Measurements from ENCODE around the gene ENKD1.

The ENKD1 gene

GRCh38 chr16:67674851-67675578, 8.5 kb upstream of the ENKD1 start:
- no peak for DNase-seq
- peaks cover 8 to 27% of the 10 kb centered on the region in 2 donors for H3K36me3 Mint-ChIP-seq
- ATAC-seq (replicated peaks): no peak
- no peaks in the 10 kb centered on the region for H3K27me3 Mint-ChIP-seq
- H3K27ac Mint-ChIP-seq: peak overlapping the region; percentile 33
- H3K9me3 Mint-ChIP-seq: no peaks in the 10 kb centered on the region
- H3K4me3 Mint-ChIP-seq: no peak overlapping the region
- peaks cover 20 to 34% of the 10 kb centered on the region in 2 donors for H3K4me1 Mint-ChIP-seq

DNA sequence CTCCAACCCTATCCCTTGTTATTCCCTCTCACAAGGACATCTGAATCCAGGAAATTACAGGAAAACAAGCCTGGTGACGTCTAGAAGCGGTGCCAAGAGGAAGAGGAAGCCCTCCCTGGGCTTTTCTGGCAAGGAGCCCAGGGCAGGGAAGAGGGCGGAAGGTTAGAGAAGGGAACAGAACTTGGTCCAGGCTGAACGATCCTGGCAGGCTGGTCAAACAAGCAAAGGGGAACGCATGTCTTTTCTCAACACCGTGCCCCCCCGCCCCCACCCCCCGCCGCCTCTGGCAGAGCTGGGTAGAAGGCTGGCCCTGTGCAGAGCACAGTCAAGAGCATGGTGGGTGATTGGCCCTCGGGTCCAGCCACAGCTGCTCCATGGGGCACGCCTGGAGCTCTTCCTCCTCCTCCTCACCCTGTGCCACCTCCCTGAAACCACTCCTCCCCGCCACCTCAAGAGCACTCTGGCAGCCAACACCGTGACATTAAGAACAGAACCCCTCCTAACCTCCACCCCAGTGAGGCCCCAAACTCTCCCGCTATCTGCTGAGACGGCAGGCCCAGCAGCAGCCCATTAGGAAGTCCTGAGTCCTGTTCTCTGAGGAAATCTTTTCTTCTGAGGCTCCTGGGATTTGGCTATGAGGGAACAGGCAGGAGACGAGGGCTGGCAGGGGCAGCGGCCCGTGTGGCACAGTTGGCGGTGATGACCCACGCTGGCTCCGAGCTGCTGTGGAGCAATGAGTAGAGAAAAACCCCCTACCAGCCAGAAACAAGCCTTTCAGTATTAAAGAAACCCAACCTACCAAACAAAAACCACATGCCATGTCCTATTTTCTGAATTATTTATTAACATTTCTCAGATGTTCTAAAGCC, 7.4 kb upstream of the ENKD1 start:
- H3K4me3 Mint-ChIP-seq: no peak overlapping the region
- H3K36me3 Mint-ChIP-seq: peaks cover 6 to 27% of the 10 kb centered on the region in 2 donors
- no peaks in the 10 kb centered on the region for H3K27me3 Mint-ChIP-seq
- ATAC-seq (replicated peaks) (no peak), DNase-seq (no peak)
- H3K27ac Mint-ChIP-seq: peak overlapping the region; percentile 91
- peaks cover 30 to 45% of the 10 kb centered on the region in 2 donors for H3K4me1 Mint-ChIP-seq
- no peaks in the 10 kb centered on the region for H3K9me3 Mint-ChIP-seq

- ATAC-seq (replicated peaks) (peak; percentile 33 to 49), DNase-seq (no peak)
- Mint-ChIP-seq H3K36me3 (peaks cover 6 to 27% of the 10 kb centered on the region in 2 donors), H3K27me3 (no peaks in the 10 kb centered on the region), H3K4me3 (no peak overlapping the region), H3K27ac (peak overlapping the region; percentile 9), H3K9me3 (no peaks in the 10 kb centered on the region), H3K4me1 (peaks cover 37 to 54% of the 10 kb centered on the region in 2 donors)
Observed at GRCh38 chr16:67672739-67673662, 6.5 kb upstream of the ENKD1 start.

- no peak for DNase-seq
- ATAC-seq (replicated peaks): no peak
- Mint-ChIP-seq H3K36me3 (peaks cover 4 to 22% of the 10 kb centered on the region in 2 donors), H3K27me3 (no peaks in the 10 kb centered on the region), H3K27ac (peak overlapping the region; percentile 26), H3K4me3 (no peak overlapping the region), H3K9me3 (no peaks in the 10 kb centered on the region), H3K4me1 (peaks cover 41 to 61% of the 10 kb centered on the region in 2 donors)
Observed at GRCh38 chr16:67672306-67672705, 5.8 kb upstream of the ENKD1 start.

DNA sequence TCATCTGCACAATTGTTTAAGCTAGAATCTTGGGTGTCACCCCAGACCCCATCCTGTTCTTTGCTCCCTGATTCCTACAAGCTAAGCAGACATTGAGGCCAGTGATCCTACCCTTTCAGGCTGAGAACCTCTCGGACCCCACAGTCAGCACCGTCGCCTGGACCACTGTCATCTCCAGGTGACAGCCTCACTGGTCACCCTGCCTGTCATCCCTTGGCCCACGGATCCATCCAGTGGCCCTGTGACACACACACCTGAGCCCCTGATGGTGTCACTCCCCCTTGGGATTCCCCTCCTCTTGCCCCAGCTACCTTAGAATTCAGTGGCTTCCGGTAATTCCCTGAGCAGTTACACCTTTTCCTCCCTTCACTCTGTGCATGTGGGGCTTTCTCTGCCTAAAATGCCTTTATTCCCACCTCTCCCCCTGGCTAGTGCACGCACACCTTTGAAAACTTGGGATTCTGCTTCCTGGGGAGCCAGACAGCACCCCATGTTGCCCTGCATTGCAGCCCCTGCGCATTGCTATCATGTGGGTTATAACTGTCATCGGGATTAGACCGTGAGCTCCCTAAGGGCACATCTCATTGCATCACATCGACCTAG, 3.0 kb upstream of the ENKD1 start:
- H3K9me3 Mint-ChIP-seq: no peaks in the 10 kb centered on the region
- H3K27ac Mint-ChIP-seq: peak overlapping the region; percentile 57
- DNase-seq (no peak), ATAC-seq (replicated peaks) (no peak)
- H3K27me3 Mint-ChIP-seq: no peaks in the 10 kb centered on the region
- H3K4me3 Mint-ChIP-seq: no peak overlapping the region
- peaks cover 44 to 63% of the 10 kb centered on the region in 2 donors for H3K4me1 Mint-ChIP-seq
- peaks cover 3 to 14% of the 10 kb centered on the region in 2 donors for H3K36me3 Mint-ChIP-seq

- Mint-ChIP-seq H3K27ac (peak overlapping the region; percentile 65), H3K27me3 (no peaks in the 10 kb centered on the region), H3K4me3 (no peak overlapping the region), H3K9me3 (no peaks in the 10 kb centered on the region), H3K4me1 (peaks cover 41 to 60% of the 10 kb centered on the region in 2 donors), H3K36me3 (peaks cover 7 to 14% of the 10 kb centered on the region in 2 donors)
- DNase-seq (no peak), ATAC-seq (replicated peaks) (peak; percentile 24 to 27)
Observed at GRCh38 chr16:67668495-67669157, 2.1 kb upstream of the ENKD1 start.

- no peaks in the 10 kb centered on the region for H3K27me3 Mint-ChIP-seq
- DNase-seq (peak; percentile 80), ATAC-seq (replicated peaks) (peak; percentile 81 to 84)
- peak overlapping the region; percentile 90 for H3K27ac Mint-ChIP-seq
- no peaks in the 10 kb centered on the region for H3K9me3 Mint-ChIP-seq
- H3K36me3 Mint-ChIP-seq: peaks cover 7 to 14% of the 10 kb centered on the region in 2 donors
- peaks cover 43 to 55% of the 10 kb centered on the region in 2 donors for H3K4me1 Mint-ChIP-seq
- H3K4me3 Mint-ChIP-seq: peak overlapping the region; percentile 97 to 100
Observed at GRCh38 chr16:67667817-67668494, 1.4 kb upstream of the ENKD1 start.

DNA sequence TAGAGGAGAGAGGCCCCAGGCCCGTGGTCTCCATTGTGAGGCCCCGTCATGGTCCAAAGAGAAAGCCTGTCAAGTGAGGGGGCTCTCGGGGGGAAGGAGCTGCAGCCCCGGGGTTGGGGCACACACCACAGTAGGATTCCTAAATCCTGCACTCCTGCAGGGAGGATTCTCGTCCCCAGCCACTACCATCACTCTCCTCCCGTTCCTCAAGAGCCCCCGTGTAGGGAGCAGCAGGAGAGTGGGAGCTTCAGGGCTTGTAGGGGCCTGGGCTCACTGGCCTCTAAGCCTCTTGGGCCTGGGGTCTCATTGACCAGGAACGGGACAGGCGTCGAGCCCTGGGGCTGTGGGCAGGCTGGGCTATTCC, 885 bp upstream of the ENKD1 start:
- Mint-ChIP-seq H3K27ac (peak overlapping the region; percentile 97), H3K27me3 (no peaks in the 10 kb centered on the region), H3K36me3 (peaks cover 7 to 14% of the 10 kb centered on the region in 2 donors), H3K9me3 (no peaks in the 10 kb centered on the region), H3K4me1 (peaks cover 38 to 50% of the 10 kb centered on the region in 2 donors), H3K4me3 (peak overlapping the region; percentile 97 to 100)
- no peak for DNase-seq
- ATAC-seq (replicated peaks): no peak

DNA sequence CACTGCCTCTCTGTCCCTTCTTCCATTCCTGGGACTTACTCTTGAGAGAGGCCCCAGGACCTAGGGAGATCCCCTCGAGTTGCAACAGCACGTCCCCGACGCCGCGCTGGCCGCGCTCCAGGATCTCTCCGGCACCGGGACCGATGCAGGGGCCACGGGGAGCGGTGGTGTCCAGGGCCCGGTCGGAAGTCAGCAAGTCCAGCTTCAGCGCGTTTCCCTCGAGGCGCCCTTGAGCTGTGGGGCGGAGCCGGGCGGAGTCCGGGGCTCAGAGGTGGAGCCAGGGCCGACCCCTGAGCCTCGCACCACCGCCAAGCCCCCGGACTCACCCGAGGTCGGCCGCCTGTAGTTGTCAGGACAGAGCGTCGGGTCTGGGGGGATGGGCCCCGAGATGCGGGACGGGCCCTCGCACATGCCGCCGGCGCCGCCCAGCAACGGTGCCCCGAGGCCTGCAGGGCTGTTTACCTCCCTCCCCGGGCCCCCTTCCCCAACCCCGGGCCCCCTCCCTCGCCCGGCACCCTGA, 458 bp downstream of the ENKD1 start:
- peak overlapping the region; percentile 80 to 100 for H3K4me3 Mint-ChIP-seq
- no peak overlapping the region for H3K27ac Mint-ChIP-seq
- DNase-seq (no peak), ATAC-seq (replicated peaks) (peak; percentile 8 to 11)
- H3K36me3 Mint-ChIP-seq: peaks cover 7 to 14% of the 10 kb centered on the region in 2 donors
- peaks cover 42 to 57% of the 10 kb centered on the region in 2 donors for H3K4me1 Mint-ChIP-seq
- no peaks in the 10 kb centered on the region for H3K27me3 Mint-ChIP-seq
- H3K9me3 Mint-ChIP-seq: no peaks in the 10 kb centered on the region

DNA sequence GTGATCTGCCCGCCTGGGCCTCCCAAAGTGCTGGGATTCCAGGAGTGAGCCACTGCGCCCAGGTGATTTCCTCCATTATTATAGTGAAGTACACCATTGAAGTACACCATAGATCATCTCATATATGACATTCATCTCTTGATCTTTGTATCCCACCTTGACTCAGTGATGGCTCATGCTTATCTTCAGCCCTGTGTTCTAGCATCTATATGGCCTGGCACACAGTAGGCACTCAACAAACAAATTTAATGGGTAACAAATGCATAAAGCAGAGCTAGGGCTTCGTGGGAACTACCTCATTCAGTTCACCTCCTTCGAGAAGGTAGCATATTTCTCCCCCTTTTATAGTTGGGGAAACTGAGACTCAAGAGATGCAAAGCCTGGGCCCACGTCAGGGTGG, 952 bp downstream of the ENKD1 start:
- Mint-ChIP-seq H3K27ac (peak overlapping the region; percentile 10), H3K4me1 (peaks cover 42 to 57% of the 10 kb centered on the region in 2 donors), H3K4me3 (peak overlapping the region; percentile 80 to 82), H3K27me3 (no peaks in the 10 kb centered on the region), H3K36me3 (peaks cover 7 to 14% of the 10 kb centered on the region in 2 donors), H3K9me3 (no peaks in the 10 kb centered on the region)
- no peak for ATAC-seq (replicated peaks)
- no peak for DNase-seq

GRCh38 chr16:67664871-67665270, 1.7 kb downstream of the ENKD1 start:
- H3K36me3 Mint-ChIP-seq: peaks cover 7 to 15% of the 10 kb centered on the region in 2 donors
- H3K9me3 Mint-ChIP-seq: no peaks in the 10 kb centered on the region
- ATAC-seq (replicated peaks) (no peak), DNase-seq (no peak)
- H3K27me3 Mint-ChIP-seq: no peaks in the 10 kb centered on the region
- H3K27ac Mint-ChIP-seq: no peak overlapping the region
- no peak overlapping the region for H3K4me3 Mint-ChIP-seq
- H3K4me1 Mint-ChIP-seq: peaks cover 40 to 55% of the 10 kb centered on the region in 2 donors

DNA sequence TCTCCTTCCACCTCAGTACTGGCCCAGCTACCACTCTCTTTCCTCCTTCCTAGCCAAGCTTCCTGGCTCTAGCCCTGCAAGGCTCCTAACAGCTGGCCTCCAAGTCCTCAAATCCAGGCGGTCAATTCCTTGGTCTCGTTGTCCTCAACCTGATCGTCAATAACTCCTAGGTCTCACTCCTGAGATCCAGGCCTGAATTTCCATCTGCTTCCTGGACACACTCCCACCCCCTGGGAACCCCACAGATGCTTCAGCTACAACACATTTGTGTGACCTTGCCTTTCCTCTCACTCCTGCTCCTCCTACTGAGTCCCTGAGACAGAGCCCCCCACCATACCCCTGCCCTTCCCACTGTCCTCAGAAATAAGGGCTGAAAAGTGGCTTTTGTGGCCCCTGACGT, 2.3 kb downstream of the ENKD1 start:
- Mint-ChIP-seq H3K9me3 (no peaks in the 10 kb centered on the region), H3K27me3 (no peaks in the 10 kb centered on the region), H3K4me1 (peaks cover 40 to 54% of the 10 kb centered on the region in 2 donors), H3K4me3 (no peak overlapping the region), H3K27ac (no peak overlapping the region), H3K36me3 (peaks cover 10 to 19% of the 10 kb centered on the region in 2 donors)
- DNase-seq (no peak), ATAC-seq (replicated peaks) (no peak)

- H3K27ac Mint-ChIP-seq: no peak overlapping the region
- H3K36me3 Mint-ChIP-seq: peaks cover 10 to 19% of the 10 kb centered on the region in 2 donors
- H3K9me3 Mint-ChIP-seq: no peaks in the 10 kb centered on the region
- no peaks in the 10 kb centered on the region for H3K27me3 Mint-ChIP-seq
- H3K4me3 Mint-ChIP-seq: no peak overlapping the region
- ATAC-seq (replicated peaks) (no peak), DNase-seq (no peak)
- H3K4me1 Mint-ChIP-seq: peaks cover 40 to 54% of the 10 kb centered on the region in 2 donors
Observed at GRCh38 chr16:67663877-67664222, 2.7 kb downstream of the ENKD1 start.
